ENCODE results near the gene IGFN1.
A peak's percentile ranks its signal among the peaks of the same experiment; 100 is the strongest.

IGFN1 gene

GRCh38 chr1:201186192-201186591 lies 4.4 kb upstream of the IGFN1 start:
- no peak for DNase-seq

GRCh38 chr1:201189085-201189484 lies 1.5 kb upstream of the IGFN1 start:
- DNase-seq, result no peak

DNA sequence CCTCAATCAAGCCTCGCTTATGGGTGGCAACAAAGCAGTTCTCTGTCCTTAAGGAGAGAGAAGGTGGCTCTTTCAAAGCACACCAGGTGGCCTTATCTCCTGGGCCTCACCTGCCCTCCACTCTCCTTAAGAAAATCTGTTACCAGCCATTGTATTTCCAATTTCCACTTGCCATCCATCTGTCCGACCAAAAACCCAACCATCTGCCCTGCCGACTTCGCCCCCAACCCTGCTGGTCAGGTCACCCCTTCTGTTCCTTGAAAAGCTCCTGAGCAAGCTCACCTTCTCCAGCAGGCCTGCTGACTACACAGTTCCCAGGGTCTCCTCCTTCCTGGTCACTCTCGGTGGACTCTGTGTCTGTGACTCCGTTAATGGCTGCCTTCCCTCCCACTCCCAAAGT lies 619 bp upstream of the IGFN1 start:
- DNase-seq, result no peak

GRCh38 chr1:201191653-201192260 lies 1.1 kb downstream of the IGFN1 start:
- DNase-seq, result peak; percentile 4

DNA sequence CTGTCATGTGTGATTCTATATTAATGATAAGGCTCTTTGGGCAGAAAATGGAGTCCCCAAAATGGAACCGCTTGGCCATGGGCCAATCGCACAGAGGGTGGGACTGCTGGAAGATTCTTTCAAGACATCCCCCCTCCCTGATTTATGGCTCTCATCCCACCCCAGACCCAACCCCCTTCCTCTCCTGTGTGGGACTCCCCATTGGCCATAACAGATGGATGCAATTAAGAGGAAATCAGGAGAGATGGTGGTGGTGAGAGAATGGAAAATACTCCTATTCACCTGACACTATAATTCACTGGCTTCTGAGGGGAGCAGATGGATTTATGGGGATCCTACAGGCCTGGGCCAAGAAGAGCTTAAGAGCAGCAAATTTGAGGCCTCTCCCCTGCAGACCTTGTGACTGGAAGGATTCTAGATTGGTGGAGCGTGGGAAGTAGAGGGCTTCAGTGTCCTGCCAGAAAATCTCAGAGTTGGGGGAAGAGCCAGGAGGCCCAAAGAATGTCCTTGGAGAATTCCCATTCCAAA lies 1.7 kb downstream of the IGFN1 start:
- no peak for DNase-seq

DNA sequence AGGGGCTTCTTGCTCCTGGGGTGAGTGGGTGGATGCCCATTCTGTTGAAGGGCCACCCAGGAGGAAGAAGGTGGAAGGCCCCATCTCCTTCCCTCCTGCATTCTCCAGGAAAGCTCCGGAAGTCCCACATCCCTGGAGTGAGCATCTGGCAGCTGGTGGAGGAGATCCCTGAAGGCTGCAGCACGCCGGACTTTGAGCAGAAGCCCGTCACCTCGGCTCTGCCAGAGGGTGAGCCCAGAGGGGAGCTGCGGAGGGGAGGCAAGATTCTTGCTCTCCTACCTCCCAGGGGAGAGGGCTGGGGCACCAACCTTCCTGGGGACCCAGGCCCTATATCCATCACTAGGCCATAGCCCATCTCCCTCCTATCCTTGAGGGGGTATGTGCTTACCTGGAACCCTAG lies 3.4 kb downstream of the IGFN1 start:
- DNase-seq, result no peak

GRCh38 chr1:201198598-201198997 lies 8.0 kb downstream of the IGFN1 start:
- no peak for DNase-seq

GRCh38 chr1:201205036-201205435 lies 14.4 kb downstream of the IGFN1 start:
- DNase-seq, result no peak

GRCh38 chr1:201206176-201206575 lies 15.6 kb downstream of the IGFN1 start:
- DNase-seq, result no peak

GRCh38 chr1:201207046-201207445 lies 16.4 kb downstream of the IGFN1 start:
- no peak for DNase-seq

GRCh38 chr1:201208236-201208635 lies 17.6 kb downstream of the IGFN1 start:
- DNase-seq, result no peak

- no peak for DNase-seq
Measured at GRCh38 chr1:201212056-201212455, 21.4 kb downstream of the IGFN1 start.

DNA sequence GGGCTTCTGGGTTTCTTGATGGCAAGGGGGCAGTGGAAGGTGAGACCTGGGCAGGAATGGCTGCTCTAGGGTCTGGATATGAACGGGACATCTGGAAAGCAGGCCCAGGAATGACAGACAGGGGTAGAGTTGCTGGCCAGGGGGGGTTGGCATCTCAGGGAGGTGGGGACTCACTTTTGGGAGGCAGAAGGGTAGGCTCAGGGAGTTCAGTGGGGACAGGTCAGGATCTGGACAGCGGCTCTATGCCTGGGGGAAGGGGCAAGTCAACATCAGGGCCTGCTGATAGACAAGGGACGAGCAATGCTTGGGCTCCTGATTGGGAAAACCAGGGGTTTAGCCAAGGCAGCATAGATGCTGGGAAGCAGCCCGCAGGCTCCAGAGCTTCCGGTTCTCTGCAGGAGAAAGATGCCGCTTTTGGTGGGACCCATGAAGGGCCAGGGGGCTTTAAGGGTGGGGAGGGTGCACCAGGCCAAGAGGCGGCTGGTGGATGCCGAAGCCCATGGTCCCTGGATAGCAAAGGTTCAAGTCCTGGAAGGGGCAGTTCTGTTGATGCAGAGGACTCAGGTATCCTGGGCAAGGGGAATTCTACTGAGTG lies 21.9 kb downstream of the IGFN1 start:
- DNase-seq, result no peak

DNA sequence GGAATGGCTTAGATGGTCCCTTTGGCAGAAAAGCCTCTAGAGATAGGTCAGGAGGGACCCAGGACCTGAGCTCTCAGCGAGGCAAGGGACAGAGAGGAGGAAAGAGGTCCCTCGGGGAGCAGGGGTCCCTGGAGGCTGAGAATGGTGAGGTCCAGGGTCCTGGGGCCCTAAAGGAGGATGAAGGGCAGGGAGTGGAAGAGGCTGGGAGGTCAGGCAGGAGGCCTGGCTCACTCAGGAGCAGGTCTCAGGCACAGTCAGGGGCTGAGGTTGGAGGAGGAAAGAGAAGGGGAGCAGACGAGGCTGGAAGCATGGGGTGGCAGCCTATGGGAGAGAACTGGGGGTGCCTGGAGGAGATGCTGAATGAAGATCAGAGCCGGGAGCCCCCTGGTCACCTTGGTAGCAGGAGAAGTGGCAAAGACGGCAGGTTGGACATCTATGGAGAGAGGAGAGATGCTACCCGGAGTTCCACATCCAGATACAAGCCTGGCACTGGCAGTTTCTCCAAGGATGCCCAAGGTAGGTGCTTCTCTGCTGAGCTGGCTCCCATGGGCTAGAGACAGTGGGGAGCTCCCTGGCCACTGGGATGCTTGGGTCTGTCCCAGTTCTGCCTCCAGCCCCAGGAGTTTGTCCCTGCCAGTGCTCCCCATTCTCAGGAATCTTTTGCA lies 22.6 kb downstream of the IGFN1 start:
- DNase-seq, result no peak

DNA sequence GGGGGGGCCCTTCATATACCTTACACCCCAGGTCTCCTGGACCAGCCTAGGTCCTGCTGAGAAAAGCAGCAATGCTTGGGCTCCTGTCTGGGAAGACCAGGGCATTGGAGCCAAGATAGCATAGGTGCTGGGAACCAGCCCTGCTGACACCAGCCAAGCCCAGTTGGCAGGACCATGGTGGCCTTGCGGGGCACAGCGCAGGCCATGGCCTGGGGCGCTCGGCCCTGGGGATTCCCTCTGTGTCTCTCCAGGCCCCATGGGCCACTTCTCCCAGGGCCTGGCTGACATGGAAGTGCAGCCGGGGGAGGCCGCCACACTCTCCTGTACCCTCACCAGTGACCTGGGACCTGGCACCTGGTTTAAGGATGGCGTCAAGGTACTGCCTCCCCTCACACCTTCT lies 23.3 kb downstream of the IGFN1 start:
- no peak for DNase-seq

DNA sequence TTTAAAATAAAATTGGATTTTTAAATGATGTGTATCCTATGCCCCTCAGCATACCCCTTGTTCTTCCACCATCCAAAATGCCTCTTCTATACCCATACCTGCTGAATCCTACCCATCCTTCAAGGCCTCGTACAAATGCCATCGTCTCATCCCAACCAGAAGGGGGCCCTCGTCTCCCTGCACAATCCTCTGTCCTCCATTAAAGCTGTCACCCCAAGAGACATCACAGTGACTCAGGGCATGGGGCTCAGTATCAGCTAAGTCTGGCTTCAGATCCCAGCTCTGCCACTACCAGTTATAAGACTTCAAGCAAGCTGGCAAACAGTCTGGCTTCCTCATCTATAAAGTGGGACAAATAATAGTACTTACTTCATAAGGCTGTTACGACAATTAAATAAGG lies 23.8 kb downstream of the IGFN1 start:
- DNase-seq, result no peak

- no peak for DNase-seq
Measured at GRCh38 chr1:201214886-201215285, 24.3 kb downstream of the IGFN1 start.

DNA sequence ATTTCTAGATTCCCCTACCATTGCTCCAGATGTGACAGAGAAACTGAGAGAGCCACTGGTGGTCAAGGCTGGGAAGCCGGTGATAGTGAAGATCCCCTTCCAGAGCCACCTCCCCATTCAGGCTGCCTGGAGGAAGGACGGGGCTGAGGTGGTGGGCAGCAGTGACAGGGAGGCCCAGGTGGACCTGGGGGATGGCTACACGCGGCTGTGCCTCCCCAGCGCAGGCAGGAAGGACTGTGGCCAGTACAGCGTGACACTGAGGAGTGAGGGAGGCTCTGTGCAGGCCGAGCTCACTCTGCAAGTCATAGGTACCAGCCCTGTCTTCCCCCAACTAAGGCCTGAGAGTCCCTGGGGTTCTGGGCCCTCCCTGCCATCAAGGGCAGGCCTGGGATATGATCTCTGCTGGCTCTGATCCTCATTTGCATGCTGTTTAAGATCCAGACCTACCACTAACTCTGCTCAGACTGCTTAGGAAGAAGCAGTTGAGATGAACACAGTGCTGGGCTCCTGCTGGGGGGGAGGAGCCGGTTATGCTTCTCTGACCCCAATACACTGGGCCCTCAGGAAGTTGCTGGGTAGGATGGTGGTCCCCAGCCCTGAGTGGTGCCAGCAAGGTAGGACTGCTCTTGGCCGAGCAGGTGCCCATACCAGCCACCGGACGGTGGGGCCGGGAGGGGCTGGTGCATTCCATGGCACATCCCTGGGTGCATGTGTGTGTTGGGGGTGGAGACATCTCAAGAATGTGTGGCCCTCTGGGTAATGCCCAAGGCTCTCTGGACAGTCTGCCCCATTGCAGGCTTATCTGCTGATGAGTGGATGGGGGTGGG lies 25.1 kb downstream of the IGFN1 start:
- DNase-seq, result no peak

GRCh38 chr1:201216395-201217085 lies 25.9 kb downstream of the IGFN1 start:
- no peak for DNase-seq

DNA sequence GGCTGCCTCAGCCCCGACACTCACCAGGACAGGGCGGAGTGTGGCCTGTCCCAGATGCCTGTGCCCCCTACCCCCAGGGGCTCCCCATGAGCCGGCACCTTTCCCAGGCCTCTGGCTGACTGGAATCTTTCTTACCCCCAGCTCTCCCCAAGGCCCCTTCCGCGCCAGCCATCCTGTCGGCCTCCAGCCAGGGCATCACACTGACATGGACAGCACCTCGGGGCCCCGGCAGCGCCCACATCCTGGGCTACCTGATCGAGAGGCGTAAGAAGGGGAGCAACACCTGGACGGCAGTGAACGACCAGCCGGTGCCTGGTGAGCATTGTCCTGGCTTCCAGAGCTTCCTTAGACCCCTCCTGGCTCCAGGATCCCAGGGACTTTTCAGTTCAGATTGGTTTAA lies 26.5 kb downstream of the IGFN1 start:
- DNase-seq, result no peak

DNA sequence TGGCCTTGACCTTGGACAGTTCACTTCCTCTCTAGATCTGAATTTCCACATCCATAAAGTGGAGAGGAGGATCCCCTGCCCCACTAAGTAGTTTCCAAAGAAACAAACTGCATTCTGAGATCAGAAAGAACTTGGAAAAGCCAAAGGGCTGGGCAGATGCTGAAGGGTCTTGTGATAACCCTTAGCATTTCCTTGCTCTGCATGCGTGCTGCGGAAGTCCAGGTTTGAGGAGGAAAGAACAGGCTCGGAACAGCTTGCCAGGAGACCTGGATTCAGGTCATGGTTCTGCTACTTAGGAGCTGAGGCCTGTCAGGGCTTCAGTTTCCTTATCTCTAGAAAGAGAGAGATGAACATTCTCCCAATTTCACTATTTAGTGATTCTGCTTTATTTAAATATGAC lies 27.2 kb downstream of the IGFN1 start:
- DNase-seq, result no peak

DNA sequence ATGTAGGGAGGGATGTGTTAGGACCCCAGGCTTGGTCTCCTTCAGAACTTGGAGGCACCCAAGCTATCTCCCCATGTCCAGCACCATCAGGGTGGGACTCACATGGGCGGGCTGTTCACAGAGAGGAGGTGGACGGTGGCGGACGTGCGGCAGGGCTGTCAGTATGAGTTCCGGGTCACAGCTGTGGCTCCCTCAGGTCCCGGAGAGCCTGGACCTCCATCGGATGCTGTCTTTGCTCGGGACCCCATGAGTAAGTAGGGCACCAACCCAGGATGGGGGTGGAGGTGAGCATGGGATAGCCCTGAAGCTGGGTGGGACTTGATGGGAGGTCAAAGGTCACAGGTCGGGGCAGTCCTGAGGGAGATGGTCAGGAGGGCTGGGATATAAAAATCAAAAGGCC lies 27.8 kb downstream of the IGFN1 start:
- no peak for DNase-seq

Data from amniotic stem cell (primary cell).